Cardiac muscle cell (in vitro differentiated cells and primary cell): Measurements from ENCODE around the gene IFIT2. TPM values are rescaled to one million over a fixed set of nuclear protein-coding genes. Genes with fewer than 3 reads are reported as not detected.

Experiments used
- DNase-seq, 2 donors: peaks; one replicate each; pipeline versions ENCODE4 v3.0.0 to v3.0.0-alpha.2; 2010 to 2017; ENCODE audit warnings: low read depth in 1 of 2, low spot score in 1 of 2
- H3K27ac ChIP-seq: fragments of 200-600 bp; sonication (generic); 2 replicates; pipeline ENCODE4 v1.5.1; 2016
- H3K27me3 ChIP-seq: fragments of 200-600 bp; sonication (generic); 2 replicates; pipeline ENCODE4 v1.6.0; 2016; ENCODE audit warnings: control low read depth
- H3K36me3 ChIP-seq: fragments of 200-600 bp; sonication (generic); 2 replicates; pipeline ENCODE4 v1.5.1; 2016; ENCODE audit warnings: control low read depth
- H3K4me1 ChIP-seq: fragments of 200-600 bp; sonication (generic); 2 replicates; pipeline ENCODE4 v1.8.1; 2017; ENCODE audit warnings: low read depth, mild to moderate bottlenecking, mixed run types
- H3K4me3 ChIP-seq: fragments of 200-600 bp; sonication (generic); 2 replicates; pipeline ENCODE4 v1.5.1; 2016; ENCODE audit warnings: mild to moderate bottlenecking
- H3K9me3 ChIP-seq: fragments of 200-600 bp; sonication (generic); 2 replicates; pipeline ENCODE4 v1.5.1; 2017; ENCODE audit warnings: low read depth, mild to moderate bottlenecking, control low read depth
- polyA plus RNA-seq: library from polyadenylated mRNA; unstranded; fragments of >200 nt; fragmentation: Nextera tagmentation; extraction: Ambion mirVana; gene quantifications from 2 replicates; pipeline ENCODE4 v1.2.1, GENCODE V29; 2016
- total RNA-seq: library from RNA; depleted of rRNA; stranded (reverse); fragments of >200 nt; gene quantifications from 2 replicates; pipeline ENCODE4 v1.2.3, GENCODE V29; 2016
- TF ChIP-seq, protein P1 (sequence below): IDR thresholded peaks from 2 replicates; pipeline ENCODE4 v1.5.1; 2012; ENCODE audit warnings: low read depth, mild to moderate bottlenecking, low read length

Gene IFIT2
- total and polyA plus RNA-seq, 2 experiments from 2014 or later = 0.07 TPM; not detected in 1

- no peak overlapping the region for H3K27ac ChIP-seq
Observed at GRCh38 chr10:89273680-89274079, 28.2 kb upstream of the IFIT2 start.

DNA sequence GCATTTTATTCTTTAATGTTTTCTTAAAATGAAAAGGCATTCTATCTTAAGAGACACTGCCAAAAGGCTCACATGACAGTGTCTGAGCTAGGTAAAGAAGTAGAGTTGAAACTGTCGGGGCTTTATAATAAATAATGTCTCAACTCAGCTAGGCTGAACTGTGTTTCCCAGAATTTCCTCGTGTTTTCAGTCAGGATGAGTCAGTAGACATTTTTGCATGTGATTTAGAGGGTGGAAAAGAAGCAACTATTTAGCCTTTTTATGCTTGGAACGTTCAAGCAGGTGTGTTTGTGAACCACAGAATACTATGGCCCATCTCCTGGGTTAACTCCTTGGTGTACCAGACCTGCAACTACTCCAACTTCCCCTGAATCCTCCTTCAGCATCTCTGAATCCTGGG lies 26.9 kb upstream of the IFIT2 start:
- H3K36me3 ChIP-seq = no peaks in the 10 kb centered on the region
- TF ChIP-seq, protein P1, sequence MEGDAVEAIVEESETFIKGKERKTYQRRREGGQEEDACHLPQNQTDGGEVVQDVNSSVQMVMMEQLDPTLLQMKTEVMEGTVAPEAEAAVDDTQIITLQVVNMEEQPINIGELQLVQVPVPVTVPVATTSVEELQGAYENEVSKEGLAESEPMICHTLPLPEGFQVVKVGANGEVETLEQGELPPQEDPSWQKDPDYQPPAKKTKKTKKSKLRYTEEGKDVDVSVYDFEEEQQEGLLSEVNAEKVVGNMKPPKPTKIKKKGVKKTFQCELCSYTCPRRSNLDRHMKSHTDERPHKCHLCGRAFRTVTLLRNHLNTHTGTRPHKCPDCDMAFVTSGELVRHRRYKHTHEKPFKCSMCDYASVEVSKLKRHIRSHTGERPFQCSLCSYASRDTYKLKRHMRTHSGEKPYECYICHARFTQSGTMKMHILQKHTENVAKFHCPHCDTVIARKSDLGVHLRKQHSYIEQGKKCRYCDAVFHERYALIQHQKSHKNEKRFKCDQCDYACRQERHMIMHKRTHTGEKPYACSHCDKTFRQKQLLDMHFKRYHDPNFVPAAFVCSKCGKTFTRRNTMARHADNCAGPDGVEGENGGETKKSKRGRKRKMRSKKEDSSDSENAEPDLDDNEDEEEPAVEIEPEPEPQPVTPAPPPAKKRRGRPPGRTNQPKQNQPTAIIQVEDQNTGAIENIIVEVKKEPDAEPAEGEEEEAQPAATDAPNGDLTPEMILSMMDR = no peak
- no peaks in the 10 kb centered on the region for H3K4me1 ChIP-seq
- no peaks in the 10 kb centered on the region for H3K27me3 ChIP-seq
- no peak overlapping the region for H3K4me3 ChIP-seq
- no peak for DNase-seq
- no peak overlapping the region for H3K27ac ChIP-seq
- no peaks in the 10 kb centered on the region for H3K9me3 ChIP-seq

More at GRCh38 chr10:89273680-89274079, 28.2 kb upstream of the IFIT2 start:
- TF ChIP-seq, protein P1 = no peak
- H3K27me3 ChIP-seq = no peaks in the 10 kb centered on the region
- no peak overlapping the region for H3K4me3 ChIP-seq
- H3K36me3 ChIP-seq = no peaks in the 10 kb centered on the region
- no peak for DNase-seq
- no peaks in the 10 kb centered on the region for H3K9me3 ChIP-seq
- no peaks in the 10 kb centered on the region for H3K4me1 ChIP-seq

GRCh38 chr10:89275383-89275782 lies 26.5 kb upstream of the IFIT2 start:
- no peaks in the 10 kb centered on the region for H3K36me3 ChIP-seq
- no peaks in the 10 kb centered on the region for H3K27me3 ChIP-seq
- peak in 1 of 2 donors; percentile 34 for DNase-seq
- no peak overlapping the region for H3K4me3 ChIP-seq
- no peaks in the 10 kb centered on the region for H3K4me1 ChIP-seq
- TF ChIP-seq, protein P1 = no peak
- no peak overlapping the region for H3K27ac ChIP-seq
- H3K9me3 ChIP-seq = no peaks in the 10 kb centered on the region

- H3K4me3 ChIP-seq = no peak overlapping the region
- H3K27ac ChIP-seq = no peak overlapping the region
- H3K36me3 ChIP-seq = no peaks in the 10 kb centered on the region
- no peaks in the 10 kb centered on the region for H3K27me3 ChIP-seq
- peak in 1 of 2 donors; percentile 96 for DNase-seq
- no peaks in the 10 kb centered on the region for H3K4me1 ChIP-seq
- TF ChIP-seq, protein P1 = no peak
- H3K9me3 ChIP-seq = no peaks in the 10 kb centered on the region
Observed at GRCh38 chr10:89278034-89278535, 23.8 kb upstream of the IFIT2 start.

GRCh38 chr10:89278900-89279392 lies 22.9 kb upstream of the IFIT2 start:
- Histone ChIP-seq H3K4me3 (no peak overlapping the region), H3K27me3 (no peaks in the 10 kb centered on the region), H3K4me1 (peaks cover 7% of the 10 kb centered on the region), H3K27ac (no peak overlapping the region), H3K9me3 (no peaks in the 10 kb centered on the region), H3K36me3 (no peaks in the 10 kb centered on the region)
- TF ChIP-seq, protein P1 = no peak
- DNase-seq = no peak
